Measurements from ENCODE around the gene POLD4. TPM values are rescaled to one million over a fixed set of nuclear protein-coding genes. Genes with fewer than 3 reads are reported as not detected.

POLD4 gene
- total and polyA plus RNA-seq, 7 donors, result 31.8 to 89.8 (median 72.6) TPM

DNA sequence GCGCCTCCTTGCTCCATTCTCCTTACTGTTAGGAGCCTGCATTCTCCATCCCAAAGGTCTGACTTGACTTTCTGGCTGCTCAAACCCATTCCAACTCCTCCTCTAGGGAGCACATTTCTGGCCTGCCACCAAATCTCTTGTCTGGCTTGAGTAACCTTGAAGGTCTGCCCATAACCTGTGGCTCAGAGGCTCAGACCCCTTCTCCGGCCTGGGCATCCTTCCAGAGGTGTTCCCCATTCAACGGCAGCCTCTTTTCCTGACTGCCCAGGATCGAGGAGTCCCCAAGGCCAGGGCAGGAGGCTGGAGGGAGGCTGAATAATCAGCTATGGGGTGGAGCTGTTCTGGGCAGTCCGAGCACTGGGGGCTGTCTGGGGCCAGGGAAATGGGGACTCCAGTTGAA, 40.6 kb upstream of the POLD4 start:
- no peak overlapping the region for H3K4me3 ChIP-seq
- TF ChIP-seq, protein P1, sequence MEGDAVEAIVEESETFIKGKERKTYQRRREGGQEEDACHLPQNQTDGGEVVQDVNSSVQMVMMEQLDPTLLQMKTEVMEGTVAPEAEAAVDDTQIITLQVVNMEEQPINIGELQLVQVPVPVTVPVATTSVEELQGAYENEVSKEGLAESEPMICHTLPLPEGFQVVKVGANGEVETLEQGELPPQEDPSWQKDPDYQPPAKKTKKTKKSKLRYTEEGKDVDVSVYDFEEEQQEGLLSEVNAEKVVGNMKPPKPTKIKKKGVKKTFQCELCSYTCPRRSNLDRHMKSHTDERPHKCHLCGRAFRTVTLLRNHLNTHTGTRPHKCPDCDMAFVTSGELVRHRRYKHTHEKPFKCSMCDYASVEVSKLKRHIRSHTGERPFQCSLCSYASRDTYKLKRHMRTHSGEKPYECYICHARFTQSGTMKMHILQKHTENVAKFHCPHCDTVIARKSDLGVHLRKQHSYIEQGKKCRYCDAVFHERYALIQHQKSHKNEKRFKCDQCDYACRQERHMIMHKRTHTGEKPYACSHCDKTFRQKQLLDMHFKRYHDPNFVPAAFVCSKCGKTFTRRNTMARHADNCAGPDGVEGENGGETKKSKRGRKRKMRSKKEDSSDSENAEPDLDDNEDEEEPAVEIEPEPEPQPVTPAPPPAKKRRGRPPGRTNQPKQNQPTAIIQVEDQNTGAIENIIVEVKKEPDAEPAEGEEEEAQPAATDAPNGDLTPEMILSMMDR (IDR thresholded peaks at IDR 0.05), result no peak
- no peaks in the 10 kb centered on the region for H3K9me3 ChIP-seq
- no peak for ATAC-seq
- intact Hi-C loops (cut with DNase I), result no loop called here
- H3K4me1 ChIP-seq, result peaks cover 22% of the 10 kb centered on the region
- WGBS, 3 donors, result 74 to 76% (median 75%) methylated on average over 5 of the region's 5 CpGs
- H3K36me3 ChIP-seq (ENCODE audit: insufficient read depth in 1 of 2, low read depth in 1 of 2), result peaks cover 0 to 50% of the 10 kb centered on the region in 2 donors
- H3K27ac ChIP-seq, result no peak overlapping the region
- no peaks in the 10 kb centered on the region for H3K27me3 ChIP-seq (ENCODE audit: insufficient read depth in 3 of 3, low read length in 2 of 3)
- no peak for DNase-seq

DNA sequence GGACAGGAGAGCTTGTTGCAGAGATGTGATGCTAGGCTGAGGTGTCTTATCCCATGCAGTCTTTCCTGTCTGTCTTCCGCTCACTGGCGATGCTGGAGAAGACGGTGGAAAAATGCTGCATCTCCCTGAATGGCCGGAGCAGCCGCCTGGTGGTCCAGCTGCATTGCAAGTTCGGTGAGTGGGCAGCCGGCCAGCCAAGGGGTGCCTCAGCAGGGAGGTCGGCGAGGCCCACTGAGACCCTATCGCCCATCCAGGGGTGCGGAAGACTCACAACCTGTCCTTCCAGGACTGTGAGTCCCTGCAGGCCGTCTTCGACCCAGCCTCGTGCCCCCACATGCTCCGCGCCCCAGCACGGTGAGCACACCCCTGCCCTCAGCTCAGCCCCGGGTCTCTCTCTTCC, 40.1 kb upstream of the POLD4 start:
- 90 to 94% (median 92%) methylated on average over 18 of the region's 18 CpGs for WGBS, 3 donors
- intact Hi-C loops (cut with DNase I), result no loop called here
- Histone ChIP-seq H3K36me3 (ENCODE audit: insufficient read depth in 1 of 2, low read depth in 1 of 2) (peaks cover 0 to 44% of the 10 kb centered on the region in 2 donors), H3K27ac (no peak overlapping the region), H3K4me1 (peaks cover 20% of the 10 kb centered on the region), H3K4me3 (no peak overlapping the region), H3K27me3 (ENCODE audit: insufficient read depth in 3 of 3, low read length in 2 of 3) (no peaks in the 10 kb centered on the region), H3K9me3 (no peaks in the 10 kb centered on the region)
- TF ChIP-seq, protein P1 (IDR thresholded peaks at IDR 0.05), result no peak
- ATAC-seq (no peak), DNase-seq (no peak)

DNA sequence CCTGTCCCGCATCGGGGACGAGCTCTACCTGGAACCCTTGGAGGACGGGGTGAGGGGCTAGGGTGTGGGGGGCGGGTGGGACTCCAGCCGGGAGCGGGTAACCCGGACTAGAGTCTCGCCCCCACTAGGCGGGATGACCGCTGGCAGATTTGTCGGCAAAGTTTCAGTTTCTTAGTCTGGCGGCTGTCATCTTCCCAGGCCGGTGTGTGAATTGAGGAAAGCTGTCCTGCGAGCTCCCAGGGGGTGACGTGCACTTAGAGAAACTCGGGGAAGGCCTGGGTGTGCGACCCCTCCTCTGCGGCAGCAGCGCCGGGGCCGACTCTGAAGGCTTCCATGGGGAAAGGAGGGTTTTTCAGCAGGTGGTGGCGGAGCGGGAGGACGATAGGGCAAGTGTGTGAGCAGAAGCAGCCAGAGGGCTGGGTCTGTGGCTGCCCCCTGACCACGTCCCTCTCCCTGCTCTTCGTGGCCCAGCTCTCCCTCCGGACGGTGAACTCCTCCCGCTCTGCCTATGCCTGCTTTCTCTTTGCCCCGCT, 38.9 kb upstream of the POLD4 start:
- TF ChIP-seq, protein P1 (IDR thresholded peaks at IDR 0.05), result no peak
- peaks cover 12% of the 10 kb centered on the region for H3K4me1 ChIP-seq
- H3K27me3 ChIP-seq (ENCODE audit: insufficient read depth in 3 of 3, low read length in 2 of 3), result no peaks in the 10 kb centered on the region
- ATAC-seq (peak in 1 of 4 donors; percentile 0), DNase-seq (no peak)
- H3K4me3 ChIP-seq, result peak overlapping the region; percentile 96
- H3K9me3 ChIP-seq, result no peaks in the 10 kb centered on the region
- intact Hi-C loops (cut with DNase I), result no loop called here
- peak overlapping the region; percentile 96 for H3K27ac ChIP-seq
- WGBS, 3 donors, result 5 to 10% (median 6%) methylated on average over 25 to 31 of the region's 31 CpGs
- H3K36me3 ChIP-seq (ENCODE audit: insufficient read depth in 1 of 2, low read depth in 1 of 2), result peaks cover 0 to 33% of the 10 kb centered on the region in 2 donors

DNA sequence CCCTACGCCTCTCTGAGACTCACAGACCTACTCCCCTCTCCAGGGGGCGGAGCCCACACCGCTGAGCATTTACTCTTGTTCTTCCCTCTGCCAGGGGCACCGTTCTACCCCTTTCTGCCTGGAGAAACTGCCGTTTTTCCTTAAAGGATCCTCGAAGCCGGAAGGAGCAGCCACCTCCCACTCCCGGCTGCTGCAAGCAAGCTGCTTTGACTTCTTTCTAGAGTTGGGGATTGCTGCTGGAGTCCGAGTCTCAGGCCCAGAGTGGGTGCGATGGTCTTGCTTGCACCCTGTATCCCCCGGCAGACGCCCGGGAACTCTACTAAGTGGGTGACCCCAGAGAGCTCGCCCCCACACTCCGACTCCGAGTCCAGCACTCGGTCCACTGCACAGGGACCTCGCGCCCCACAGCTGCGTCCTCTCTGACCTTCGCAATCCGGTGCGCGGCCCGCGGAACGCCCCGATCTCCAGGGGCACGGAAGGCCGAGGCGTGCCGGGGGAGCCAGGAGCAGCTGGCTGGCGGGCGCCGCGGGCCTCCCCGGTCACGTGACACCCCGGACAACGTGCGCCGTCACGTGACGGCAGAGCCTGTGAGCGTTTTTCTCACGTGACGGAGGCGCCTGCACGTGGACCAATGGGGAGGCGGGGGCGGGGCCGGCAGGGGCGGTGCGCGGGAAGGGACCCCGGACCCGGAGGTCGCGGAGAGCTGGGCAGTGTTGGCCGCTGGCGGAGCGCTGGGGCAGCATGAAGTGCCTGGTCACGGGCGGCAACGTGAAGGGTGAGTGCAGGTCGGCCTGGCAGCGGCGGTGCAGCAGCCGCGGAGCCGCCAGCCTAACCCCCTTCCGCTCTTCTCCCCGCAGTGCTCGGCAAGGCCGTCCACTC, 38.2 kb upstream of the POLD4 start, which contains the start of gene RAD9A:
Gene RAD9A, plus strand, starts transcription at position 683 of the 879 bp plus-strand sequence. Its CDS starts 59 bp downstream, at position 742.
- Histone ChIP-seq H3K27me3 (ENCODE audit: insufficient read depth in 3 of 3, low read length in 2 of 3) (no peaks in the 10 kb centered on the region), H3K36me3 (ENCODE audit: insufficient read depth in 1 of 2, low read depth in 1 of 2) (peaks cover 0 to 26% of the 10 kb centered on the region in 2 donors), H3K4me1 (peaks cover 12% of the 10 kb centered on the region), H3K4me3 (peak within 1 kb of the TSS; percentile 96), H3K9me3 (no peaks in the 10 kb centered on the region), H3K27ac (peak within 1 kb of the TSS; percentile 96)
- 0 to 1% (median 1%) methylated on average over 63 to 75 of the region's 75 CpGs for WGBS, 3 donors
- peak; percentile 83 to 94 (median 88) for ATAC-seq
- peak; percentile 96 to 98 for DNase-seq
- TF ChIP-seq, protein P1 (IDR thresholded peaks at IDR 0.05), result no peak
- intact Hi-C loops (cut with DNase I), result no loop called here
